Smooth muscle cell (in vitro differentiated cells): ENCODE data around the gene NLRP9. TPM values are rescaled to one million over a fixed set of nuclear protein-coding genes. Genes with fewer than 3 reads are reported as not detected.

Source experiments
- DNase-seq: peaks from one replicate; lab custom pipeline; 2025; ENCODE audit not compliant: unreplicated experiment; lab: John Stamatoyannopoulos, UW
- H2AFZ ChIP-seq: fragments of 200-600 bp; sonication (generic); 2 replicates; pipeline ENCODE4 v1.6.0; 2016; ENCODE audit warnings: antibody characterized with exemption, low read depth, mild to moderate bottlenecking
- H3F3A ChIP-seq: fragments of 200-600 bp; sonication (generic); 2 replicates; pipeline ENCODE4 v1.6.0; 2017; ENCODE audit warnings: antibody characterized with exemption, low read depth
- H3K27ac ChIP-seq: fragments of 200-600 bp; sonication (generic); 2 replicates; pipeline ENCODE4 v1.5.1; 2016; ENCODE audit warnings: low read depth, mild to moderate bottlenecking
- H3K27me3 ChIP-seq: fragments of 200-600 bp; sonication (generic); 2 replicates; pipeline ENCODE4 v1.6.1; 2016; ENCODE audit warnings: low read depth, mild to moderate bottlenecking
- H3K36me3 ChIP-seq: fragments of 200-600 bp; sonication (generic); 2 replicates; pipeline ENCODE4 v1.5.1; 2016; ENCODE audit warnings: low read depth
- H3K4me1 ChIP-seq: fragments of 200-600 bp; sonication (generic); 2 replicates; pipeline ENCODE4 v1.5.1; 2016; ENCODE audit warnings: low read depth
- H3K4me2 ChIP-seq: fragments of 200-600 bp; sonication (generic); 2 replicates; pipeline ENCODE4 v1.6.0; 2016; ENCODE audit warnings: mild to moderate bottlenecking
- H3K4me3 ChIP-seq: fragments of 200-600 bp; sonication (generic); 2 replicates; pipeline ENCODE4 v1.5.1; 2016; ENCODE audit warnings: mild to moderate bottlenecking
- H3K79me2 ChIP-seq: fragments of 200-600 bp; sonication (generic); 2 replicates; pipeline ENCODE4 v1.6.0; 2016; ENCODE audit warnings: low read depth, mild to moderate bottlenecking
- H3K9ac ChIP-seq: fragments of 200-600 bp; sonication (generic); 2 replicates; pipeline ENCODE4 v1.6.0; 2016; ENCODE audit warnings: low read depth
- H3K9me3 ChIP-seq: fragments of 200-600 bp; sonication (generic); replicated peaks from 2 replicates; pipeline ENCODE4 v1.5.1; 2016; ENCODE audit warnings: low read depth
- H4K20me1 ChIP-seq: fragments of 200-600 bp; sonication (generic); 2 replicates; pipeline ENCODE4 v1.6.0; 2016; ENCODE audit warnings: low read depth
- CTCF ChIP-seq: fragments of 200-600 bp; sonication (generic); IDR thresholded peaks from 2 replicates; pipeline ENCODE4 v1.5.1; 2017; ENCODE audit warnings: borderline replicate concordance, mild to moderate bottlenecking, antibody characterized with exemption; ENCODE audit not compliant: insufficient read depth, poor library complexity, severe bottlenecking
- WGBS: methylation state at CpG from one replicate; pipeline ENCODE4 v1.1.7; 2016; ENCODE audit warnings: low lambda C conversion rate; 5-methylcytosine and 5-hydroxymethylcytosine counted together
- polyA plus RNA-seq: library from polyadenylated mRNA; unstranded; fragments of >200 nt; fragmentation: Nextera tagmentation; extraction: Ambion mirVana; gene quantifications from 2 replicates; pipeline ENCODE4 v1.2.1, GENCODE V29; 2016
- total RNA-seq: library from RNA; depleted of rRNA; stranded (reverse); fragments of >200 nt; gene quantifications from 2 replicates; pipeline ENCODE4 v1.2.3, GENCODE V29; 2014

The NLRP9 gene
- total and polyA plus RNA-seq, 2 experiments from 2014 or later: 0.07 TPM; not detected in 1

- DNase-seq: no peak
- no peaks in the 10 kb centered on the region for H3K4me1 ChIP-seq
- H3K4me3 ChIP-seq: no peak overlapping the region
- no peak overlapping the region for H3K4me2 ChIP-seq
- peaks cover 11% of the 10 kb centered on the region for H3F3A ChIP-seq
- no peak for TF ChIP-seq CTCF
- H3K36me3 ChIP-seq: no peaks in the 10 kb centered on the region
- 92% methylated on average over 32 of the region's 43 CpGs for WGBS
- H3K9ac ChIP-seq: no peak overlapping the region
- no peaks in the 10 kb centered on the region for H3K27me3 ChIP-seq
- H3K9me3 ChIP-seq: no peaks in the 10 kb centered on the region
- no peak overlapping the region for H2AFZ ChIP-seq
- H3K27ac ChIP-seq: no peak overlapping the region
- peaks cover 89% of the 10 kb centered on the region for H4K20me1 ChIP-seq
- H3K79me2 ChIP-seq: peaks cover 83% of the 10 kb centered on the region
These were observed 68.6 kb downstream of the NLRP9 start for GRCh38 chr19:55669418-55670279.

GRCh38 chr19:55668603-55669348 lies 69.4 kb downstream of the NLRP9 start:
- Histone ChIP-seq H3F3A (peaks cover 10% of the 10 kb centered on the region), H3K27me3 (no peaks in the 10 kb centered on the region), H2AFZ (no peak overlapping the region), H3K4me3 (no peak overlapping the region), H4K20me1 (peaks cover 98% of the 10 kb centered on the region), H3K27ac (no peak overlapping the region), H3K9me3 (no peaks in the 10 kb centered on the region), H3K79me2 (peaks cover 89% of the 10 kb centered on the region), H3K36me3 (no peaks in the 10 kb centered on the region), H3K4me1 (no peaks in the 10 kb centered on the region), H3K9ac (no peak overlapping the region), H3K4me2 (no peak overlapping the region)
- DNase-seq: no peak
- WGBS: 92% methylated on average over 30 of the region's 30 CpGs
- no peak for TF ChIP-seq CTCF

DNA sequence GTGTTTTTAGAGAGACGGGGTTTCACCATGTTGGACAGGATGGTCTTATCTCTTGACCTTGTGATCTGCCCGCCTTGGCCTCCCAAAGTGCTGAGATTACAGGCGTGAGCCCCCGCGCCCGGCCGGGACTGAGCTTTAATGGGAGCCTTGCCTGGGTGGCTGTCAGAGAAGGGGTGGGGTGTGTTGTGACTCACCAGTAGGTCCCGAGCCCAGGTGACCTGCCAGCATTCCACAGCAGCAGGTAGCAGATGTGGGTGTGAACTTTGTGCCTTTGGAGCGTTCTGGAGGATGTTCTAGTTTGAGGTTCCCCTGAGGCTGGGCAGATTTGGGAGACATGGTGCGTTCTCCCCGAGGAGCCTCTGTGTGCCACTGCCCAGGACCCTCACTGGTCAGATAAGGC lies 70.2 kb downstream of the NLRP9 start:
- Histone ChIP-seq H4K20me1 (peaks cover 98% of the 10 kb centered on the region), H3K79me2 (peaks cover 89% of the 10 kb centered on the region), H3K4me3 (no peak overlapping the region), H2AFZ (no peak overlapping the region), H3K4me2 (no peak overlapping the region), H3K27me3 (no peaks in the 10 kb centered on the region), H3K36me3 (peaks cover 6% of the 10 kb centered on the region), H3K27ac (no peak overlapping the region), H3K4me1 (no peaks in the 10 kb centered on the region), H3K9me3 (no peaks in the 10 kb centered on the region), H3K9ac (no peak overlapping the region), H3F3A (peaks cover 2% of the 10 kb centered on the region)
- TF ChIP-seq CTCF: no peak
- WGBS: 89% methylated on average over 11 of the region's 11 CpGs
- no peak for DNase-seq
